Stomach (tissue), 4 donors: ENCODE results near the gene ANKRD40.

Experiments used
- CTCF ChIP-seq, 7 experiments: fragments of 450-650 bp in 4 of 7; fragments of 200-600 bp in 3 of 7; sonication (generic) in 3 of 7; IDR thresholded peaks; one replicate each; pipeline ENCODE4 v1.5.1; 2016 to 2019; ENCODE audit warnings: antibody characterized with exemption in 7 of 7, control low read depth in 2 of 7, mild to moderate bottlenecking in 1 of 7
- EP300 ChIP-seq: sonication (generic); formaldehyde crosslinking; IDR thresholded peaks from one replicate; pipeline ENCODE4 v1.6.1; 2017; ENCODE audit warnings: antibody characterized with exemption
- POLR2A ChIP-seq, 4 donors: fragments of 450-650 bp; IDR thresholded peaks; one replicate each; pipeline ENCODE4 v1.6.1; 2016; ENCODE audit warnings: antibody characterized with exemption in 4 of 4, control low read depth in 2 of 4, mild to moderate bottlenecking in 1 of 4, moderate library complexity in 1 of 4

- no peak for TF ChIP-seq CTCF (IDR thresholded peaks at IDR 0.05)
- no peak for TF ChIP-seq POLR2A (IDR thresholded peaks at IDR 0.05)
- no peak for TF ChIP-seq EP300
Observed at GRCh38 chr17:50645748-50646682, 61.7 kb downstream of the ANKRD40 start.
